GM19328 (cell line): ENCODE results near the gene FHDC1.
"Not testable (repeated sequence)": the region's sequence is repeated elsewhere in the genome, so short reads cannot be mapped to it uniquely, and the experiment has no call there.

ENCODE experiments used
- ATAC-seq: cut with Tn5 transposase; IDR thresholded peaks from one replicate; pipeline ENCODE4 v1.9.1; 2021; ENCODE audit warnings: mild to moderate bottlenecking, moderate library complexity; ENCODE audit not compliant: unreplicated experiment

FHDC1 gene, protein sequence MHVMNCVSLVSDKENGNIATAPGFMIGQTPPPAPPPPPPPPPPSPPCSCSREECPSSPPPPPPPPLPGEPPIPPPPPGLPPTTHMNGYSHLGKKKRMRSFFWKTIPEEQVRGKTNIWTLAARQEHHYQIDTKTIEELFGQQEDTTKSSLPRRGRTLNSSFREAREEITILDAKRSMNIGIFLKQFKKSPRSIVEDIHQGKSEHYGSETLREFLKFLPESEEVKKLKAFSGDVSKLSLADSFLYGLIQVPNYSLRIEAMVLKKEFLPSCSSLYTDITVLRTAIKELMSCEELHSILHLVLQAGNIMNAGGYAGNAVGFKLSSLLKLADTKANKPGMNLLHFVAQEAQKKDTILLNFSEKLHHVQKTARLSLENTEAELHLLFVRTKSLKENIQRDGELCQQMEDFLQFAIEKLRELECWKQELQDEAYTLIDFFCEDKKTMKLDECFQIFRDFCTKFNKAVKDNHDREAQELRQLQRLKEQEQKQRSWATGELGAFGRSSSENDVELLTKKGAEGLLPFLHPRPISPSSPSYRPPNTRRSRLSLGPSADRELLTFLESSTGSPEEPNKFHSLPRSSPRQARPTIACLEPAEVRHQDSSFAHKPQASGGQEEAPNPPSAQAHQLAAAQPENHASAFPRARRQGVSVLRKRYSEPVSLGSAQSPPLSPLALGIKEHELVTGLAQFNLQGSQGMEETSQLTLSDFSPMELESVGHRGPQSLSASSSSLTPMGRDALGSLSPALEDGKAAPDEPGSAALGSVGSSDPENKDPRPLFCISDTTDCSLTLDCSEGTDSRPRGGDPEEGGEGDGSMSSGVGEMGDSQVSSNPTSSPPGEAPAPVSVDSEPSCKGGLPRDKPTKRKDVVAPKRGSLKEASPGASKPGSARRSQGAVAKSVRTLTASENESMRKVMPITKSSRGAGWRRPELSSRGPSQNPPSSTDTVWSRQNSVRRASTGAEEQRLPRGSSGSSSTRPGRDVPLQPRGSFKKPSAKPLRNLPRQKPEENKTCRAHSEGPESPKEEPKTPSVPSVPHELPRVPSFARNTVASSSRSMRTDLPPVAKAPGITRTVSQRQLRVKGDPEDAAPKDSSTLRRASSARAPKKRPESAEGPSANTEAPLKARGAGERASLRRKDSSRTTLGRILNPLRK

DNA sequence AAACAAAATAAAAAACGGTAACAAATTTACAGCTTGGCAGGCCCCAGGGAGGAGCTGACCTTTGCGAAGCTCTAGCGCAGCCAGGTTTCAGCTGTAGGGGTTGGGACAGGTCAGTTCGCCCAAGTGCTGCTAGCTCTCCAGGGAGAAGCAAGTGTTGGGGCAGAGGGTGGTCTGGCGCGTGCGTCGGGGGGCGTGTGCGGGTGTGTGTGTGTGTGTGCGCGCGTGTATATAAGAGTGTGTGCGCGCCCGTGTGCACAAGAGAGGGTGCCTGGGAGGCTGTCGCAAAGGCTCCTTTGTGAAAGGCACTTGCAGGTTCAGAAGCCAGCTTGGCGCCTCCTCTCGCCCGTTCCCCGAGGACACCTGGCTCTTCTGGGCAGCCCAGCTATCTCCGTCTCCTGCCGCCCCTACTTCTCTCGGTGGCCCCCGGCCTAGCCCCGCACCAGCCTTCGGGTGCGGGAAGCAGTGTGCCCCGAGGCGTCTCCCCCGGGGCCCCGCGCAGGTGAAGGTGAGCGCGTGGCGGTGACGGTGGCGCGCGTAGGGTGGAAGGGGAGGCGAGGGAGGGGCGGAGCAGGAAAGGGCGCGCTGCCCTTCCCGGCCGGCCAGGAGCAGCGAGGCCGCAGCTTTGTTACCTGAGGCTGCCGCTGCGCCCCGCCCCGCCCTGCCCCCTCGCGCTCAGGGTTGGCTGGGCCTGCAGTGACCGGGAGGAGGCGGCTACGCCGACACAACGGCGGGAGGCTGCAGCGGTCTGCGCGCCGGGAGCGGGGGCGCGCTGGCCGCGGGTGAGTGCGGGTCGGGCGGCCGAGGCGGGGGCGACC lies at the start of gene FHDC1:
FHDC1 (plus strand) TSS at position 693 of the 815 bp plus-strand sequence. CDS start 6,735 bp downstream, outside the sequence.
- ATAC-seq, result no peak

DNA sequence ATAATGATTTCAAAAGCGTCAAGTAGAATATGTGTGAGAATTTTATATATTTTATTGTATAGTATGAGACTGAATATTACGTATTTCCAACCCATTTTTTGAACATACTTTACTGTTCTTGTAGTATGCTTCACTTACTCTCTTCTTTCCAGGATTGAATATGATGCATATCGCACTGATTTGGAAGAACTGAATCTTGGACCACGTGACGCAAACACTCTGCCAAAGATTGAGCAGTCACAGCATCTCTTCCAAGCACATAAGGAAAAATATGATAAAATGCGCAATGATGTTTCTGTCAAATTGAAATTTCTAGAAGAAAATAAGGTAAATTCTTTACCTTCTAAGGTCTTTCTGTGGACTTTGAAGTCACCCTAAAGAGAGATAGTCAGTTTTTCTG lies 48.1 kb upstream of the FHDC1 start:
- ATAC-seq, result no peak

DNA sequence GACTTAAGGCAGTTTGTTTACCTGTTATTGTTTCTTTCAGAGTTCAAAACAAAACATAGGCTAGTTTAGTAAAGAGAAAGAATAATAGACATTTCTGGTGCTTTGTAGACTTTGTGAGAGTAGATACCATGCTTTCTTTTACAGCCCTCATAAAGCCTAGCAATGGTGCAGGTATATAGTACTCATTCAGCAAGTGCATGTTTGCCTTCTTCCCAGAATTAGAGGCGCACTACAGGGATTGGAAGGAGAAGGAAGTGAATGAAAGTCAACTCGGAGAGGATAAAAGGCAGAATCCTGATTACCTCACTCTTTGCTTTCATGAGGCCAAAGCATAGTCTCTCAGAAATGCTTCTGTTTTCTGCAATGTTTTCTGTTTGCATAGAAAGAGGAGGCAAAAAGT lies 43.1 kb upstream of the FHDC1 start:
- ATAC-seq, result no peak

DNA sequence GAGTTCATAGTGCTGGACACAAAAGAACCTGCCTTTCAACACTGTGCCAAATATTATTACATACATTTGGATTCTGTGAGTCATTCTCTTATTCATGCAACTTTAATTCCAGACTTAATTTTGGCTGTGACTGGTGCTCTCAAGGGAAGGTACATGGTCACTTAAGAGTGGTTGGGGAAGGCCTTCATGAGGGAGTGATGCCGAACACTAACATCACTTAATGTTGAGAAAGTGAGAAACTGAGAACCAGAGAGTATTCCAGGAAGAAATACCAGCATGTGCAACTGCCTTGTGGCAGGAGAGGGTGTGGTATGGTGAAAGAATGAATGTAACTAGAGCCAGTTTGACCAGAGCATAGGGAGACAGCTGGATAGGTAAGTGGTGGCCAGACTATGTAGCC lies 41.5 kb upstream of the FHDC1 start:
- ATAC-seq, result no peak

DNA sequence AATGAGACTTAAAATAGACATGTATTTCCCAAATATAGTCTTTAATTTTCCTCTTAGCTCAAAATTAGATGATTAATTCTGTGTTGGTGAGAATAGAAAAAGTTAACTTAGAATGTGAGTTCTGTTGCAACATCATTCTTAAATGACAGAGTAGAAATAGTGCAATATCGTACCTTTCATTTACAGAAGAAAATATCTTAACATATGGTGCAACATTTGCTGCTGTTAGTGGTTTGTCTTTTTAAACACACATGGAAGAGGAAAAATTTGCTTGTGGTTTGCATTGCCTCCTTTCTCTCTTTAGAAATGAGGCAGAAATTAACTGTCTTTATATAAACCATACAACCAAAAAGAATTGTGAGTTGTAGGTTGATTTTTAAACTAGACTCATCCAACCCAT lies 39.3 kb upstream of the FHDC1 start:
- ATAC-seq, result no peak

DNA sequence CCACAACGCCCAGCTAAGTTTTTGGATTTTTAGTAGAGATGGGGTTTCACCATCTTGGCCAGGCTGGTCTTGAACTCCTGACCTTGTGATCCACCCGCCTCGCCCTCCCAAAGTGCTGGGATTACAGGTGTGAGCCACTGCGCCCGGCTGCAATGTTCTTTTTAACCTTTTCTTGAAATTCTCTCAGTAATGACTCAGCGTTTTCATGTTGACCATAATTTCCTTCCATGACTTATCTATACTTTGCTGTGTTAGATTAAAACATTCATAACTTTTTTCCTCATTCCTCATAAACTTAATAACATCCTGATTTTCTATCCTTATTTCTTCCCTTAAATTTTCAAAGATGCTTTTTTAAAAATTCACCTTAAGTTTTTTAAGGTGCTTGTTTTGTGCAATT lies 38.0 kb upstream of the FHDC1 start:
- not testable (repeated sequence) for ATAC-seq

DNA sequence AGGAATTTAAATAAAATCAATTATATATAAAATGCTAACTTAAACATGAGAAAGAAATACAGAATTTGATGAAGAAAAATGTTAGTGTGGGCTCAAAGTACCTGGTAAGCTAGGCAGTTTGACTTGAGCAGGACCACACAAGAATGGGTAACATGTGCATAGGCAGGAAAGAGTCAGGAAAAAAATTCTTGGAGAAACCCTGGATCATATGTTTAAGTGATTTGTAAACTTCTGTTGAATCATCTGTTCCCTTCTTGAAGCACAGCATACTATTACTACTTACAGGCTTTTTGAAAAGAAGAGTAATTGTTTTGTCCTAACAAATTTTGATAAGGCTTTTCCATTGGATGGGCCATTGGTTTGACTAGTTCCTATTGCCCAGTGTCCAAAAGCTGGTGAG lies 37.5 kb upstream of the FHDC1 start:
- ATAC-seq, result no peak

DNA sequence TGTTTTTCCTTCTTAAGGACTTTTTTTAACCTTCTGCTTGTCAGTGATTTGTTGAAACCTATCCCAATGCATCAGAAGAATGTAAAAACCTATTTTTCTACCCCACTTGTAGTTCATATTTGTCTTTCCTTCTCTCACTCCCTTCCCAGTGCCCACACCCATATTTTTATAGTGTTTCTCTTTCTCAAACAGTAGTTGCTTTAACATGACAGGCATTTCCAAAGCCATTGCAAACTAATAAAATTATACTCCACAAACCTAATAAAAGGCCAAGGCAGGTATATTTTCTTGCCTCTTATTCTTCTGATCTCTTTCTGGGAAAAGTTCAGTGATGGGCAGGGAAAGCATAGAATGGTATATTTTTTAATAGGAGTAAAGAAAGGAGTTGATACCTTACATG lies 35.7 kb upstream of the FHDC1 start:
- ATAC-seq, result no peak

DNA sequence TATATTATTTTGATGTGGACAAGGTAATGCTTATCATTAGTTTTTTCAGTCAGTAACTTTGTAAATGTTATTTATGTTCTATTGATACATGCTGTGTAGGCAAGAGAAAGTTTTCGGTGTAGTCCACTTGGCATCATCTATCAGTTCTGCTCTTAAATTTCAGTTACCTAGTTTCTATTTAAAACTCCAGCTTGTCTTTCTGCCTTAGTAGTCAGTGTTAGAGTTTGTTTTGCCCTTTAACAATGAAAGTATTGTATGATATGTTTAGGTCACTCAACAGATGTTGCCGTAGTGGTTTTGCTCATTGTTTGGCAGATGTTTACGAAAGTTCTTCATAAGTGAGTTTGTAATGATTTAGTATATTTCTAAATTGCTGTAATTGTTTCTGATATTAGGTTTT lies 34.9 kb upstream of the FHDC1 start:
- no peak for ATAC-seq

DNA sequence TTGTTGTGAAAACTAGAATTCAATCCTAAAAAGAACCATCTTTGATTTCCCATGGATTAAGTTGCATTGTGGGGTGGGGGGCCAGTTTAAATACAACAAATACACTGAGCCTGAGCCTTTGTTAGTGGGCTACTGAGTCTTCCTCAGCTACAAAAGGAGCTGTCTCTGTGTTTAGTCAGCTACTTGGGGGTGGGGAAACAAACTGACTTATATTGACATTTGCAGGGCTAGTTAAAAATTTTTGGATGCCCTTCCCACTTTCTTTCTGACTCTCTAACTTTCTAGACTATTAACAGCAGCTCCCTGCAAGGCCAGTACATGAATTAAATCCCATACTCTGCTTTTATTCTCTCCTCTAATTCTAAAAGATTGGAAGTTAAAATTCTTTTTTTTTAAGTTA lies 32.5 kb upstream of the FHDC1 start:
- no peak for ATAC-seq

DNA sequence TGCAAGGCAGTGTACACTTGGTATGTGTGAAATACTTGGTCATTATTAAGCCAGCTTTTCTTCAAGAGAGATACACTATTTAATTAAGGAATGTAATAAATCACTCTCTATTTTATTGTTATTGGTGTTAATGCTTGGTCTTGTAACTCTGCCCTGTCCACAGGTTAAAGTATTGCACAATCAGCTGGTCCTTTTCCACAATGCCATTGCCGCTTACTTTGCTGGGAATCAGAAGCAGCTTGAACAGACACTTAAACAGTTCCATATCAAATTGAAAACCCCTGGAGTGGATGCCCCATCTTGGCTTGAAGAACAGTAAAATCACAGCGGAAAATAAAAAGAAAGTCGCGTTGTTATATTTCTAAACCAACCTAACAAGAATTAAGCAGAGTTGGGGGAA lies 26.2 kb upstream of the FHDC1 start:
- no peak for ATAC-seq

DNA sequence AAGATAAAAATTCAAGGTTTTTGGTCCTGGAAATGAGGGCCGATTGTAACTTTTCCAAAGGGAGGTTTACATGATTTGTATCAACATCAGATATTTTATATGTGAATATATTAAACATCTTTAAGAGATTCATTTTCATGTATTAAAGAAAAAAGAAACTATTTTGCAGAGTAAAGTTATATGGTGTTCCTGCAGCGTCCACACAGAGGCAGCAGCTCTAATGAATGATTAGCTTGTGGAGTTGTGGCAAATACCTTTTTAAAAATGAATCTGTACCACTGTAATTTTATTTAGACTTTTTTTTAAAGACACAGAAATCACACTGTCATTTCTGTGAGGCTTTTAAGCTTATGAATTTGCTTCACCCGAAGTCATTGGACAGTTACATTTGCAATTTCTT lies 25.6 kb upstream of the FHDC1 start:
- no peak for ATAC-seq

DNA sequence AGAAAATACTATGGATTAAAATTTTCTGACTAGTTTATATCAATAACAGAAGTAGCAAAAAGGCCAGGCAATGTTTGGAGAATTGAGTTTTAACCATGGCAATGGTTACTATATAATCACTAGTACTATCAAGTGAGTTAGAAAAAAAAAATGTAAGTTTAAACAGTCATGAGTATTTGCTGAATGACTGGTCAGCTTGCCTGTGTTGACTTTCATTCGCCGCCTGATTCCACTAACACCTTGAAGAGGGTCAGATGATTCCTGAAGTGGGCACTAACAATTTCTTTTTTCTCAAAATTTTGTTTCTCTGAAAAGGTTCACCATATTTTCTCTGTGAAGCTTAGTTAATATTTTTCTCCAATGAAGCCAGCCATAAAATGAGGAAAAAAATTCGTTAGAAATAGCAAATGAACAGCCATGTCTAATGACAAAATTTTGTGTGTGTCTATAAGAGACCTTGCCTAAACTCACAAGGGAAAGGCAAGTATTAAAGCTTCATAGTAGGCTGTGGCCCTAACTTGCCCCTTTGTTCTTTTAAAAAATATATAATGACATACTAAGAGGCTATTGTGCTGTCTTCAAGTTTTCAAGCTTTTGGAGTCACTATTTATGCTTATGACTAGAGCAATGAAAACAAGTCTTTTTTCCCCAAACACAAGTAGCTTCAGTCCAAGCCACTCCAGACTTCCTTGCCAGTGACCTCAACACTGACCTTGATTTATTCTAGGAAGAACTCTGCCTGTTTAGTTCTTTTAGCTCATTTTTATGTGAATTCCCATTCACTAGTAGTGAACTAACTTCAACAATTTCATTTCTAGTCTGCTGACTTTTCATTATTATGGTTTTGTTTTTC lies 18.4 kb upstream of the FHDC1 start:
- no peak for ATAC-seq

DNA sequence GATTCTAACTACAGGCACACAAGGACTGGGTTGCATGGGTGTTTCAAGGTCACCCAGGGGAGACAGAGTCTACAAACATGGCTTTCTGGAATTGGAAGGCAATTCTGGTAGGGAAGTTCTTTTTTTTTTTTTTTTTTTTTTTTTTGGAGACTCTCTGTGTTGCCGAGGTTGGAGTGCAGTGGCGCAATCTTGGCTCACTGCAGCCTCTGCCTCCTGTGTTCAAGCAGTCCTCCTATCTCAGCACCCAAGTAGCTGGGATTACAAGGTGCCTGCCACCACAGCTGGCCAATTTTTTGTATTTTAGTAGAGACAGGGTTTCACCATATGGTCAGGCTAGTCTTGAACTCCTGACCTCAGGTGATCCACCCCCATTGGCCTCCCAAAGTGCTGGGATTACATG lies 16.3 kb upstream of the FHDC1 start:
- ATAC-seq, result no peak

DNA sequence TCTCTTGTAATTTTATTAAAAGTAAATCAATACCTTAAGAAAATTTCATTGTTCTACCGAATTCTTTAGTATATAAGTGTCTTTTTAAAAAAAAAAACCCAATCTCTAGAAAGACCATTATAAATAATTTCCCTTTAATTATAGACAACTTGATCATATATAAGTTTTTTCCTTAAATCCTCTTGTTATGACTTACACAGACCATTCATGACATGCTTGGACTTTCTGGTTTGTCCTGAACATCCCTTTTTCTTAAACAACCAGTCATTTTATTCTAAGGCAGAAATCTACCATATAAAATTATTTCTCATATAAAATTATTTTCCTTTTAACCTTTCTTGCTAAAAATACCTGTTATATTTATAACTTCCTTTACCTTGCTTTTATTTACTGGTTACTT lies 15.4 kb upstream of the FHDC1 start:
- ATAC-seq, result no peak

DNA sequence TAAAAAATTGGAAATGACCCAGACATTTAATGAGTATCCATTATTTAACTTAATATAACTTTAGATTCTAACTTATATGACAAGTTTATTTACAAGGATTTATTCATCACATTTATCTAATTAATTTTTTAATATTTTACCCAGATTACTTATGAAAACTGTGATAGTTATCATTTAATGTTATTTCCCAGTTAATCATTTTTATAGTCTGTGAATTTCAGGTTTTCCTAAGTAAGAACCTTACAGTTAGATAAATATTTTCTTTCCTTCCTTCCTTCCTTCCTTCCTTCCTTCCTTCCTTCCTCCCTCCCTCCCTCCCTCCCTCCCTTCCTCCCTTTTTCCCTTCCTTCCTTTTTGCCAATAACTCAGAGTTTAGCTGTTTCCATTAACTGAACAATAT lies 14.8 kb upstream of the FHDC1 start:
- ATAC-seq, result no peak

DNA sequence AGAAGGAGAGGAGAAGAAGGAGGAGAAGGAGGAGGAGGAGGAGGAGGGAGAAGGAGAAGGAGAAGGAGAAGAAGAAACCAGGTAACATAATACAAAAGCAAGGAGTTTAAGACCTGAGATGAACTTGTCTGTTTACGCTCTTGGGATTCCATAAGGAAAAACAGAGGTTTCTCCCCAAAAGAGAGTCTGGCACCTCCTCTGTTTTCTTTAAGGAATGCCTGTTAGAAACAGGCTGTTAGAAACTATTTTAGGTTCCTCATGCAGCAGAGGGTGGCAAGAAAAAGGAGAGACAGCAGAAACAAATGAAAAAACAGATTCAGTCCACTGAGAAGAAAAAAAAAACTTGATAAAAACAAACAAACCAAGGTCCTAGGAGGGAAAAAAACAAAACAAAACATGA lies 10.3 kb upstream of the FHDC1 start:
- ATAC-seq, result no peak

DNA sequence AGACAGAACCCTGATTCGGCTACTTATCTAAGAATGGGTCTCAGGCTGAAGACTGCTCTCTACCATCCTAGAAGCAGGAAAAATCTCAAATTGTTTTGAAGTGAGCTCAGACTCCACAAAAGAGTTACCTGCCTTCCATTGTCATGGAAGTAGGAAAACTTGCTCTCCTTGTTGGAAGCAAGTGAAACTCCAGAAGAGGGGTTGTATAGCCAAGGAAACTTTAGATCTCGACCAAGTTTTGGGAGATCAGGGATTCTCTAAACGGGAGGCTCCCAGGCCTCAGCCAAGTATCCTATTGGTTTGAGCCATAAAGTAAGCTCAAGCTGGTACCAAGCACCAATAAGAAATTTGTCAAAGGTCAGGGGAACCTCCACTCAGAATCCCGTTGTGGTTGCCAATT lies 9.2 kb upstream of the FHDC1 start:
- no peak for ATAC-seq

DNA sequence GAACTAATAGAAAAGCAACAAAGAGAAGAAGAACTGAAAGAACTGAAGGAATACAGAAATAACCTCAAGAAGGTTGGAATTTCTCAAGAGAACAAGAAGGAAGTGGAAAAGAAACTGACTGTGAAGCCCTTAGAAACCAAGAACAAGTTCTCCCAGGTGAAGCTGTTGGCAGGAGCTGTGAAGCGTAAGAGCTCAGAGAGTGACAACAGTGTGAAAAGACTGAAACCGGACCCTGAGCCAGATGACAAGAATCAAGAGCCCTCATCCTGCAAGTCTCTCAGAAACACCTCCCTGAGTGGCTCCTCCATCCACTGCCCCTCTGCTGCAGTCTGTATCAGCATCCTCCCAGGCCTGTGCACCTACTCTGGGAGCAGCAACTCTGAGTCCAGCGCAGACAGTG lies 8.4 kb upstream of the FHDC1 start:
- ATAC-seq, result no peak

DNA sequence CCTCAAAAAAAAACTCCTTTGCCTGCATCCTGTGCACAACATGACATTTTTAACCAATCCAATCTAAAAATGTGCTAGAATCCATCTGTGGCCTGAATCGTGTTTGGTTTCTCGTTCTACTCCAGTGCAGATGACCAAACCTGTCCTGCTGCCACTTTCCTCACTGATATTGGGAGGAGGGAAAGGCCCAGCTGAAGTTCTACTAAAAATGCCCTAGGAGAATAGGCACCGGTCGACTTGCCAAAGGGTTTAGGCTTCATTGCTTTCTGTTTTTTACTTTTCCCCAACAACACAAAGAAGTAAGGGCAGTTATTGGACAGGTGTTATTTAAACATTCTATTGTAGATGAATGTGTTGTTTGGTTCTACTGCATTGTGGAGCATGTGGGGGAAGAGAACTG lies 7.8 kb upstream of the FHDC1 start:
- ATAC-seq, result no peak
